HepG2 (cell line): ENCODE results near the gene MYL6. TPM values are rescaled to one million over a fixed set of nuclear protein-coding genes. Genes with fewer than 3 reads are reported as not detected.
A peak's percentile ranks its signal among the peaks of the same experiment; 100 is the strongest.

Experiments used
- CREBL2 ChIP-seq: sonication (generic); formaldehyde crosslinking; IDR thresholded peaks from 2 replicates; pipeline ENCODE4 v1.8.1; 2023; ENCODE audit warnings: missing genetic modification reagents, mild to moderate bottlenecking, borderline replicate concordance
- EZH2 ChIP-seq: conservative IDR thresholded peaks from 2 replicates; pipeline ENCODE4 v1.6.1; 2012; ENCODE audit warnings: mild to moderate bottlenecking, low read depth, low read length, moderate library complexity
- HMGXB4 ChIP-seq, 2 experiments: sonication (generic) in 1 of 2; formaldehyde crosslinking in 1 of 2; IDR thresholded peaks; 2 replicates each; pipeline versions ENCODE4 v1.4.0 to v1.6.1; 2018 to 2020; ENCODE audit warnings: missing genetic modification reagents in 2 of 2, borderline replicate concordance in 1 of 2, low read depth in 1 of 2, mild to moderate bottlenecking in 1 of 2, missing biosample characterization in 1 of 2
- JUNB ChIP-seq: sonication (generic); formaldehyde crosslinking; IDR thresholded peaks from 2 replicates; pipeline ENCODE4 v1.8.0; 2022; ENCODE audit warnings: missing genetic modification reagents, mild to moderate bottlenecking, borderline replicate concordance
- KDM6A ChIP-seq: IDR thresholded peaks from 2 replicates; pipeline ENCODE4 v1.6.1; 2016; ENCODE audit warnings: low read depth
- MEF2D ChIP-seq: sonication (generic); formaldehyde crosslinking; IDR thresholded peaks from 2 replicates; pipeline ENCODE4 v1.5.1; 2020; ENCODE audit warnings: mild to moderate bottlenecking, missing genetic modification reagents
- NONO ChIP-seq, 2 experiments: fragments of 450-650 bp in 1 of 2; sonication (generic) in 1 of 2; formaldehyde crosslinking in 1 of 2; IDR thresholded peaks in 1 of 2; conservative IDR thresholded peaks in 1 of 2; 2 replicates each; pipeline versions ENCODE4 v1.6.1 to v1.8.0; 2017 to 2022; ENCODE audit warnings: mild to moderate bottlenecking in 1 of 2, missing genetic modification reagents in 1 of 2, moderate library complexity in 1 of 2
- RERE ChIP-seq: IDR thresholded peaks from 2 replicates; pipeline ENCODE4 v1.6.1; 2016; ENCODE audit warnings: low read depth, missing genetic modification reagents, missing compliant biosample characterization
- RFX1 ChIP-seq: fragments of 450-650 bp; IDR thresholded peaks from 2 replicates; pipeline ENCODE4 v1.6.1; 2017
- ZBTB39 ChIP-seq: sonication (generic); formaldehyde crosslinking; IDR thresholded peaks from 2 replicates; pipeline ENCODE4 v1.5.0; 2020; ENCODE audit warnings: missing genetic modification reagents
- ZNF180 ChIP-seq: sonication (generic); formaldehyde crosslinking; IDR thresholded peaks from 2 replicates; pipeline ENCODE4 v1.4.0; 2020; ENCODE audit warnings: low read depth, missing genetic modification reagents, borderline replicate concordance
- ZNF331 ChIP-seq: sonication (generic); formaldehyde crosslinking; IDR thresholded peaks from 2 replicates; pipeline ENCODE4 v1.4.0; 2020; ENCODE audit warnings: missing genetic modification reagents
- ZNF543 ChIP-seq: sonication (generic); formaldehyde crosslinking; IDR thresholded peaks from 2 replicates; pipeline ENCODE4 v1.4.0; 2020; ENCODE audit warnings: mild to moderate bottlenecking, missing genetic modification reagents
- ZNF569 ChIP-seq: sonication (generic); formaldehyde crosslinking; IDR thresholded peaks from 2 replicates; pipeline ENCODE4 v1.5.0; 2020; ENCODE audit warnings: mild to moderate bottlenecking, missing genetic modification reagents, moderate library complexity, borderline replicate concordance
- ZNF878 ChIP-seq: sonication (generic); formaldehyde crosslinking; IDR thresholded peaks from 2 replicates; pipeline ENCODE4 v1.8.1; 2023; ENCODE audit warnings: mild to moderate bottlenecking, missing genetic modification reagents, moderate library complexity
- ZSCAN5A ChIP-seq: sonication (generic); formaldehyde crosslinking; IDR thresholded peaks from 2 replicates; pipeline ENCODE4 v1.8.0; 2022; ENCODE audit warnings: mild to moderate bottlenecking, missing genetic modification reagents, borderline replicate concordance
- polyA plus RNA-seq, 8 experiments: library from polyadenylated mRNA; depleted of rRNA in 3 of 8; stranded (reverse) in 7 of 8; unstranded in 1 of 8; fragments of >200 nt; fragmentation: Illumina TruSeq in 4 of 8; extraction: Trizol in 4 of 8; gene quantifications; 2 replicates each; pipeline versions ENCODE4 v1.2.1 to v1.2.3, GENCODE V29; 2011 to 2016; ENCODE audit warnings: low read depth in 4 of 8, missing spikeins in 1 of 8, mixed read lengths in 1 of 8; ENCODE audit not compliant: insufficient read depth in 1 of 8
- total RNA-seq, 5 experiments: library from RNA; depleted of rRNA; stranded (reverse); fragments of >200 nt; fragmentation: Illumina TruSeq; extraction: Trizol; gene quantifications; 2 replicates each; pipeline ENCODE4 v1.2.3, GENCODE V29; 2016; ENCODE audit warnings: low read depth in 1 of 5

The MYL6 gene
- total and polyA plus RNA-seq, 2 of the 13 experiments (the other 11 are each of a cell fraction or from before 2014, with no cell fraction given), result 1,127 to 1,192 TPM

GRCh38 chr12:56158029-56158925 lies at the start of gene MYL6 (continued):
- TF ChIP-seq ZBTB39 (CRISPR knock-in tag) (no peak), JUNB (CRISPR knock-in tag) (peak; percentile 67; the same call in 1 of the 2 replicates), ZNF180 (CRISPR knock-in tag) (no peak), HMGXB4 (CRISPR knock-in tag; IDR thresholded peaks at IDR 0.05; ENCODE audit: borderline replicate concordance in 1 of 2, low read depth in 1 of 2) (peak; percentile 27 to 66; a peak in 2 of 4 replicates), NONO (IDR thresholded peaks at IDR 0.05) (no peak), NONO (CRISPR knock-in tag; conservative IDR thresholded peaks at IDR 0.05) (peak; percentile 82; the same call in 1 of the 2 replicates), ZNF569 (CRISPR knock-in tag) (no peak), RERE (CRISPR knock-in tag) (no peak), ZNF878 (CRISPR knock-in tag) (no peak; the same call in 1 of the 2 replicates), MEF2D (peak; percentile 28; the same call in 1 of the 2 replicates), EZH2 (no peak), KDM6A (CRISPR knock-in tag) (no peak), ZSCAN5A (no peak), CREBL2 (no peak), ZNF543 (no peak), ZNF331 (CRISPR knock-in tag) (no peak), RFX1 (no peak)
